SKM-1 (cell line): ENCODE data around the gene DSG2.
"Not testable (repeated sequence)": the region's sequence is repeated elsewhere in the genome, so short reads cannot be mapped to it uniquely, and the experiment has no call there.

Experiments
- DNase-seq: peaks from one replicate; lab custom pipeline; 2025; ENCODE audit not compliant: unreplicated experiment; lab: John Stamatoyannopoulos, UW

DSG2 gene

DNA sequence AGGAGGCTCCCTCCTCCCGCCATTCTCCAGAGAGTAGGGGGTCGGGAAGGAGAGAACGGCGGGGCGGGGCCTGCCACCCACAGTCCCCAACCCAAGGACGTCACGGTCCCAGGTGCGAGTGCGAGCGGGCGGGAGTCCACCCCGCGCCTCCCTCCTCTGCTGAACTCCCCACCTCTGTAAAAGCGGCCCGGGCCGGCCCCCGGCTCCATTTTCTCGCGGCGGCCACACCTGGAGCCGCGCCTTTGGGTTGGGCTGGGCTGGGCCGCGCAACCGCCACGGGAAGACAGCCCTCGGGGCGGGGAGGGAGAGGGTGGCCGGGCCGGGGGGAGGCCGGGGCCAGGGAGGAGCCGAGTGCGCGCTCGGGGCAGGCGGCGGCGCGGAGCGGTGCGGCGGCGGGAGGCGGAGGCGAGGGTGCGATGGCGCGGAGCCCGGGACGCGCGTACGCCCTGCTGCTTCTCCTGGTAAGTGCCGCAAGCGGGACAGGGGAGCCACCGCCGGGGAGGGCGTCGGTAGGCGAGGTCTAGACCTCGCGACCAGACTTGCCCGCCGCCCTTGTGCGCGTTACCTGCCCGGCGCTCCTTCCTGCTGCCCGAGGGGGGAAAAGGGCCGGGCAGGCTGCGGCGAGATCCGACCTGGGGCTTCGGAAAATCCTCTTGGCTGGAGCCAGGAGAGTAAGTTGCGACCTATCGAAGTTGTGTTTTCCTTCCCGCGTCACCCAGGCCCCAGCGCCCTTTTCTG is at the start of gene DSG2:
DSG2 (plus strand) TSS at position 342 of the 738 bp plus-strand sequence; CDS start at position 417, 75 bp downstream.
- peak; percentile 33 for DNase-seq

GRCh38 chr18:31450409-31450808 is 47.6 kb upstream of the DSG2 start:
- DNase-seq, result no peak

DNA sequence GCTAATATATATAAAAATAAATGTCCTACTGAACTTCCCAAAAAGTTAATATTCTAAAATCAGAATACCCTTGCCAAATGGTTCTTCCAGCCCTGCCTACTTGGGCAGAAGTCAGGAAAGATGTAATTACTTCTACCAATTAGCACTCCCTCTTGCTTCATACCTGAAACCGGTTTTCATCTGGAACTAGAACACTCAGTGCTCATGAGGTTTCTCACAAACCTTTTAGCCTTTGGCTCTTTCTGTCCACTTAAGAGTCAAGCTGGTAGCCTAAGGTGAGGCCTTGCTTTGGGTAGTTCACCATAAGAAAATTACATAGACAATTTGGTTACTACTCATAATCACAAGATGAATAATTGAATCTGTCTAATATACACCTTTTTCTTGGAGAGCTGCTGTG is 46.4 kb upstream of the DSG2 start:
- no peak for DNase-seq

- no peak for DNase-seq
Measured at GRCh38 chr18:31454066-31454708, 43.8 kb upstream of the DSG2 start.

GRCh38 chr18:31469629-31470028 is 28.3 kb upstream of the DSG2 start:
- no peak for DNase-seq

- DNase-seq, result no peak
Measured at GRCh38 chr18:31478688-31479087, 19.3 kb upstream of the DSG2 start.

- DNase-seq, result no peak
Measured at GRCh38 chr18:31482051-31482450, 15.9 kb upstream of the DSG2 start.

DNA sequence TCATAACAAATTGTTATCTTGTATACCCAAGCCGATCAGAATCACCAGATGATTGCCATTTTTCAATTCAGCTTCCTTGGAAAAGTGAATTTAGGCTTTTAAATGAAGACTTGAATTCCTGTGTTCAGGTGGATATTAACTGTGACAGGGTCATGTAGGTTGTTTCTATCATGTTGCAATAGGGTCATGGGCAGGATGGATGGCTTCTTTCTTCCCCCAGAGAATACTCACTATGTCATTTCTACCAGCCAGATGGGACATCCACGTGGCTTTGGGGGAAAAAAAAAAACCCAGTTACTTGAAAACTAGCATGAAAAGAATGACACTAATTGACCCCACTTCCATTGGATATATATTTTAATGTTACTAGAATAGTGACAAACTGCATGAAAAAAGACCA is 14.6 kb upstream of the DSG2 start:
- DNase-seq, result no peak

DNA sequence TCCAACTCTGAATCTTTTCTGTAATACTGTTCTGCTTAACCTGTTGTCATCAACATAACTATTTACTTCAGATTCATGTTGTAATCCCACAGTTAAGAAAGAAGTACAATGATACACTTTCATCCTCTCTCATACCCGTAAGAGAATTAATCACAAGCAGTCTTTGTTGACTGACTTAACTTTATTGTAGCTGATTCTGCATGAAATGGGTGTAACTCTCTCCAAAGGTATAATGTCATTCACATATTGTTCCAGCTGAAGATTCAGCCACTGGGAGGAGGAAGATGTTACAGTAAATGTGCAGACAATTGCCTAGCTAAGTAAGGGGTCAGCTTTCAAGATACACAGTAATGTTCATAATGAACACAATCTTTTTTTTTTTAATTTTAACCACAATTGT is 13.5 kb upstream of the DSG2 start:
- DNase-seq, result no peak

- no peak for DNase-seq
Measured at GRCh38 chr18:31486165-31486564, 11.8 kb upstream of the DSG2 start.

DNA sequence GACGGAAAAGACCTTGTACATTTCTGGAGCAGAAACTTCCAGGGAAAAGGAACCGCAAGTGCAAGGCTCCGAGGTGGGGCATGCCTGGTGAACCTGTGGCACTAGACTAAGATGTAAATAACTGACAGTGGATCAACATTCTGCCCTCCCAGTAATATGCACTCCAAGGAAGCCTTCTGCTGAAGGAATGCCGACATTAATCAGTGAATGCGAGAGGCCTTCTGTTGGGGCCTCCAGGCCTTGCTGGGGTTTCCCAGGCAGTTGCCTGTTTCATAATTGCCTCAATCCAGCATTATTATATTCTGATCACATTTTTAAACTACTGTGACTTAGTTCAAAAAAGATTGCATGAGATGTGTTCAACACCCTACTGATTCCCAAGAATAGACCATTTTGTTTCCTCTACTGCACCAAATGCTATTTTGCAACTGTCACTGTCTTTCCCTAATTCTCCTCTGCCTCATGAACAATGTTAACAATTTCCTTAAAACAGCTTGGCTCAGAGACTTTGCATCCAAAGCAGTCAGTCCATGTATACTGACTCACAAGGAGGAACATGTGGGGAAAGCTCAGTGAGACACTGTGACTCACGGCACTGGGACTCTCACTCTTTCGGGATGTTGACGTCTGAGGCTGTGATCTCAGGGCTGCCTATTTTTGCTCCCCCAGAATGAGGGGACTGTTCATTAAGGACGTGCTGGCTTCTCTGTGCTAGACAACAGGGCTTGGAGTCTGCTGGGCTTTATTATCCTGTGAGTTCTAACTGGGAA is 10.5 kb upstream of the DSG2 start:
- DNase-seq, result no peak

DNA sequence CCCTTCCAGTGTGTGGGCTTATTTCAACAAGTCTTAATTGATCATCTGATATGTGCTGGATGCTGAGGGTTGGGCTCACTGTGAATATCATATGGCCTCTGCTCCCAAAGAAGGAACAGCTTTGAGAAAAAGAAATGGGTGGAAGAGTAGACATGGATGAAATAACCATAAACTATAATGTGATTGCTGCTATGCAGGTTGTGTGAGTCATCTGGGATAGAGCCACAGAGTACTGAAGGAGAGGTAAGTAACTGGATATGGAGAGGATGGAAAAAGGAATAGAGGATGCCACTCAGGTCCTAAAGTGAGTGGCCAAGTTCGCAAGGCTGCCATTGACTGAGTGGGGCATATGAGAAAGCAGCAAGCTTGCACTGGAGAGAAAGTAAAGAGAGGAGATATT is 8.7 kb upstream of the DSG2 start:
- DNase-seq, result no peak

GRCh38 chr18:31490387-31490786 is 7.6 kb upstream of the DSG2 start:
- no peak for DNase-seq

GRCh38 chr18:31490833-31491232 is 7.1 kb upstream of the DSG2 start:
- no peak for DNase-seq

GRCh38 chr18:31491586-31491985 is 6.4 kb upstream of the DSG2 start:
- no peak for DNase-seq

DNA sequence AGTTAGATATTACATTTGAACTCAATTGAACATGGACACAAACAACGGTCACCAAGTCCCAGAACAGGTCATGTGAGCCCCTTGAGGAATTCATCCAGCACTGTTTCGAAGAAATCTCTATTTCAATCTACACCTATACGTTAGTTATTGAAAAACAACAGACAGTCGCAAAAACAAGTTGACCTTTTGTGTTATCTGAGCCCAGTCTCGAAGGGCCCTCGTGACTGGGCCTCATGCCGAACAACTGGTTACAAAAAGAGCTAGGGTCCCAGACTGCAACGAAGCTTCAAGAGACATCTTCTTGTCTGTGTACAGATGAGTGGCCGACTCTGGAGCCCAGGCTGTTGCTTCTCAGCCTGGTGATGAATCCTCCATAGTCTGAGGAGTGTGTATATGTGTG is 5.3 kb upstream of the DSG2 start:
- no peak for DNase-seq

- DNase-seq, result no peak
Measured at GRCh38 chr18:31493171-31493570, 4.8 kb upstream of the DSG2 start.

DNA sequence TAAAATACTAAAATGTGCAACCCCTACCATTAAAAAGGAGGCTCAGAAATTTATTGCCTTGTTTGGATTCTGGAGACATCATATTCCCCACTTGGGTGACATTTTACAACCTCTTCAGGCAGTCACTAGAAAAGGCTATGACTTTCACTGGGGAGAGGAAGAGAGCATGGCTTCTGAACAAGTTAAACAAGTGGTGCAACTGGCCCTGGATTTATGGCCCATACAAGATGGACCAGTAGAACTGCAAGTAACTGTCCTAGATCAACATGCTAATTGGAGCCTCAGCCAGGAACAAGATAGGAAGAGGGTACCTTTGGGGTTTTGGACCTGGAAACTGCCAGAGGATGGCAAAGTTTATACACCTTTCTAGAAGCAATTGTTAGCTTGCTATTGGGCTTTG is 4.0 kb upstream of the DSG2 start:
- DNase-seq, result no peak

DNA sequence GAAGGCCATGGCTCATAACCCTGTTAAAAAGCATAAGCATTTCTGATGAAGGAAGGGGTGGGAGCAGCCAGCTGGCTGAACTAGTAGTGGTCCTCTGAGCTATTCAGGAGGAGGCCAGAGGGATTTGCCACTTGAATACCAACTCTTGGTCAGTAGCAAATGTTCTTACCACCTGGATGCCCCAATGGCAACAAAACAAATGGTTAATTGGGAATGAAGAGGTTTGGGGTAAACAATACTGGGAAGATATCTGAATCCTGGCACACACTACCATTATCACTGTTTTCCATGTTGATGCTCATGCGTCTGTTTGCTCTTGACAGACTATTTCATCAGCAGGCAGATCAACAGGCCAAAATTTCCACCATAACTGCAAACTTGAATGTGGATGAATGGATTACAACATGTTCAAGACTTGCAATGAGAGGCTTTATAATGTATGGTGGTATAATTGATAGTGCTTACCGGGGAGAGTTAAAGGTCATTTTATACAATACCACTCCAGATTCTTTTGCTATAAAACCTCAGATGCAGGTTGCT is 3.2 kb upstream of the DSG2 start:
- DNase-seq, result not testable (repeated sequence)

GRCh38 chr18:31497404-31497835 is 557 bp upstream of the DSG2 start:
- DNase-seq, result no peak

GRCh38 chr18:31498574-31499524 is 872 bp downstream of the DSG2 start:
- no peak for DNase-seq
